NCI-H1436 (cell line): Measurements from ENCODE around the gene NCAPH2.

ENCODE experiments used
- DNase-seq: peaks from one replicate; lab custom pipeline; 2025; lab: John Stamatoyannopoulos, UW

NCAPH2 gene

DNA sequence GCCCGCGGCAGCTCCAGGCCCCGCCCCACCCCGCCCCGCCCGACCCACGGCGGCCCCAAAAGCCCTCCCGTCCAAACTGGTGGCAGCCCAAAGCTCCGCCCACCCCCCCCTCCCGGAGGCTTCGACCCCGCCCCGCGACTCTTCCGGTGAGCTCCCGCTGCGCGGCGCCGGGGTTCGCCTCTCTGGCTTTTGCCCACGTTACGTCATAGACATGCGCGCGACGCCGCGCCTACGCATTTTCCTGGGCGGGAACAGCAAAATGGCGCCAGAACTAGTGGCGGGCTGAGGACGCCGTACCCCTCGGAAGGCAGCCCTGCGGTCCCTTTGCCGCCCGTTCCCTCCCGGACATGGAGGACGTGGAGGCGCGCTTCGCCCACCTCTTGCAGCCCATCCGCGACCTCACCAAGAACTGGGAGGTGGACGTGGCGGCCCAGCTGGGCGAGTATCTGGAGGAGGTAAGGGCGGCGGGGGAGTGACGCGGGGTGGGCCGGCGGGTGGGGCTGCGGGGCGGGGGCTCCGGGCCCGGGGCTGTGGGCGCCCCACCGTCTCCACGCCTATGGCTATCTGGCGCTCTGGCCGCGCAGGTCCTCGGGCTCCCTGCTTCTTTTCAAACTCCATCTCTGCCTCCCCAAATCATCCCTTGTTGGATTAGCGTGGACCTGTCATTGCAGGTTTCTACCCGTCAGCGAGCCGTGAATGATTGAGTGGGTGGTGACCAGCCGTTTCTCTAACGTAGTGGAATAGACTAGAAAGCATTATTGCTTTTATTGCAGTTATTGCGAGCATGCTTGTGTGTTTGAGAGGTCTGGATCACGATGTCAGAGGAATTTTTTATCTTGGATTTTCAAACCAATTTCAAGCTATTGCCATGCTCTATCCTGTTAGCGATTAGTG lies at the start of gene NCAPH2:
Gene NCAPH2, plus strand, starts transcription at position 234 of the 894 bp plus-strand sequence. Its CDS starts 114 bp downstream, at position 348.
- peak; percentile 97 for DNase-seq

DNA sequence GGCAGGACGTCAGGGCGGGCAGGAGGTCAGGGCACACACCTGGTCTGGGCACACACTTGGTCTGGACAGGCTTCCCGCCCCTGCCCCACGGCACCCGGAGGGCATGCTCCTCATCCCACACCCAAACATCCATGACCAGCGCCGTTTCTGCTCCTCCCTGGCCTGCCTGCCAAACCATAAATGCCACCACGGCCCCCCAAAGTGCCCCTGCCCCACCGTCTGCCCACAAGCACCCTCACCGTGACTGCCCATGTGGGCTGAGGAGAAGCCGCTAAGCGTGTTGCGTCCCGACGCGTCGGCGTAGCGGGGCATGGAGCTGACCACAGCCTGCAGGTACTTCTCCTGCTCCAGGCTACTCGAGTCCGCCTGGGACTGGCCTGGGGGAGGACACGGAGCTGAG lies 49.0 kb upstream of the NCAPH2 start:
- no peak for DNase-seq

DNA sequence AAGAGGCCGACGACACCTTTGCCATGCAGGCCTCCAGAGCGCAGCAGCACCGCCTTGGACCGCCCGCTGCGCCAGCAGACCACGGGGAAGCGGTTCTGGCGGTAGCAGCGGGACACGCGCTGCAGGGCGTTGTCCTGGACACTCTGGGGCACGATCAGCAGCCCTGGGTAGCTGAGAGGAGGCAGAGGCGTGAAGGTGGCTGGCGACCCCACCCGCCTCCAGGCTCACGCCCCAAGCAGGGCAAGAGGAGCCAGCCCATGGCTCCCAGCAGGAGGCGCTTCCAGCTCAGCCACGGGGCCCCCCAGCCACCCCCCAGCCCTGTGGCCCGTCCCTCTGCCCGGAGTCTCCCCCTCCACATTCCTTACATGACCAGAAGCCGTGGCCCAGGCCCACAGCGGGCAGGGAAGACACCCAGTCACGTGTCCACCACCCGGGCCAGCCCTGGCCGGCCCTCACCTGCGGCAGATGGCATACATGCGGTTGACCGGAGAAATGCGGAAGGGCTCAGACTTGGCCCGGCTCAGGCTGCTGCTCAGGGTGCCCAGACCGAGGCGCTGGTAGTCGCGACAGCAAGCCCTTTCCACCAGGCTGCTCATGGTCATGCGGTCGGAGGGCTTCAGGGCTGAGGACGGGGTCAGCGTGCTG lies 48.4 kb upstream of the NCAPH2 start:
- DNase-seq: no peak

DNA sequence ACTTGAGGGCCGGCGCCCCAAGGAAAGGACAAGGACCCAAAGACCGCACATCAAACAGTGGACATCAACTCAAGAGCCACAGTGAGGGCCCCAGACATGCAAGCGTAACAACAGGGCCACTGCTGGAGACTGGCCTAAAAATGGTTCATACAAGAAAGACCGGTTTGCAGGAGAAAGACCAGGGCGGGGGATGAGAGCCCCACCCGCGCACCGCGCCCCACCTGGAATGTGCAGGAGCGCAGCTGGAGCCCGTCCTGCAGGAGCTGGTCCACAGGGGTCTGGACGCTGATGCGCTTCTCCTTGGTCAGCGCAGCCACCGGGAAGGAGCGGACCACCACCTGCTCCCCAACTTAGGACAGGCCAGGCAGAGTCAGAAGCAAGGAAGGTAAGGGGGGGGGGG lies 47.1 kb upstream of the NCAPH2 start:
- DNase-seq: no peak

DNA sequence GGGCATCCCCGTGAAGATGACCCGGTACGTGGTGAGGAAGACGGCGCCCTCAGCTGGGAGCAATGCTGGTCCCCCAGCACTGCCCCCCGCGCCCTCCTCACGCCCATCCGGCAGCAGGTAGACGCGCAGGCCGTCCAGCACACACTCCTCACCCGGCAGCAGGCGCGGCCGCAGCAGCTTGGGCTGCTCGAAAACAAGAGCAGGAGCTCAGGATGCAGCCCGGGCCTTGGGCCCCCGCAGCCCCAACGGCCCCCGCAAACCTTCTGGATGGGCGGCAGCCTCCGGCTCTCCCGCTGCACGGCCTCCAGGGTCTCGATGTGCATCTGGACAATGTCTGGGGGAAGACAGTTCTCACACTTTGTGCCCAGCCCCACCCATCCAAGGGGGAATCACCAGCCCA lies 46.5 kb upstream of the NCAPH2 start:
- no peak for DNase-seq

DNA sequence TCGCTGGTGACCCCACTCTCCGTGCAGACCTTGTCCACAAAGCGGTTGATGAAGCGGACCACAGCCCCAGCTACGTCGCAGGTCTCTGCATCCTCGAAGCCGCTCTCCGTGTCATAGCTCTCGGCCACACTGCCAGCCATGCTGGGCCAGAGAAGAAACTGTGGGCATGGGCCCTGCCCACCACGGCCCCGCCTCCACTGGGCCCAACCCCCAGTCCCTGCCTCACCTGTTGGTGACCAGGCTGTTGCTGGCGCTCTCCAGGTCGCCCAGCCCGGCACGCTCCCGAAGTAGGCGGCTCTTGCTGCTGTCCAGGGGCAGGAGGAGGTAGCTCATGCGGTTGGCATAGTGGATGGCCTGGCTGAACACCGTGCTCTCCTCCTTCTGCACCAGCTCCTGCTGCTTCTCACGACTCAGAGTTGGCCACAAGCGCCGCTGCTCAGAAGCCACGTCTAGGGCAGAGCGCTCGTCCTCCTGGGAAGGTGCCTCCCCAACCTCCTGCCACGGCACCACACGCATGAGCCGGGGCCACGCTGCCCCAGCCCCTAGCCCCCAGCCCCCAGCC lies 46.0 kb upstream of the NCAPH2 start:
- no peak for DNase-seq

DNA sequence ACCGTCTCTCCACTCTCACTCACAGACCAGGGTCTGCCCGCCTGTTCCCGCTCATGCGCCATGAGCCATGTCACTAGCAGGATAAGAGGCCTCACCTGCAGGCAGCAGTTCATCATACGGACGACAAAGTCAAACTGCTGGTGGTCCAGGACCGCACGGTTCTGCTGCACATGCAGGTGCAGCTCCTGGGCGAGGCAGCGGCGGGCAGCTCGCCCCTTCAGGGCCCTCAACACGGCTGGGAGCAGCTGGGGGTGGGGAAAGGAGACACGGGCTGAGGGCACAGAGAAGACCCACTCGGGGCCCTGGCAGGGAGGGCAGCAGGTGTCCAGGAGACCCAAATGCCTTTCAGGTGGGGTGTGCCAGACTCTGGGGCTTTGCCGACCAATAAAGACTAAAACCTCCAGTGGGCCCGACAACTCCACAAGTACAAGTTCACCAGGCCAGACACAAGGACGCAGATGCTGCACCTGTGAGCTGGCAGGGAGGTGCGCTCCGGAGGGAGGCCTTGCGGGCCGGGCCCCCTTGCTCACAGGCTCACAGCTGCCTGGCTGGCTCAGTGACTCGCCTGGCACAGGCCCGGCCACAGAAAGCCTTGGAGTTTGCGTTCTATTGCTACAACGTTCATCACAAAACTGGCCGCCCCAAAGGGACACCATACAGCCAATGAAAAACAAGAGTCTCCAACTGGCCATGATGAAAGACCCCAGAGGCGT lies 44.7 kb upstream of the NCAPH2 start:
- DNase-seq: no peak

DNA sequence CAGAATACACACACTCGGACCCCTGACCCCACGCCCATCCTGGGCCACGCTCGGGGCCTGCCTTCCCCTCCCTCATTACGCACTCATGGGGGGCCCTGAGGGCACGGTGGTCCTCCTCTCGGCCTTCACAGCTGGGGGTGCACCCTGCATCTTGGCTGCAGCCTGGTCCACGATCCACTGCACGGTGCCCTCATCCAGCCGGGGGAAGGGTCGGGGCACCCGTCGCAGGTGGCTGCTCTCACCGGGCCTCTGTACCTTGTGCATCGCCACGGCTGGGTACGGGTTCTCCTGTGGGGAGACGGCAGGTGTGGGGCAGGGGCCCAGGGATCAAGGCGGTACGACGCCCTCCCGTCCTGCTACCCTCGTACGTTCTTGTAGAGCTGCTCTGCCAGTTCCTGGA lies 43.6 kb upstream of the NCAPH2 start:
- DNase-seq: no peak

DNA sequence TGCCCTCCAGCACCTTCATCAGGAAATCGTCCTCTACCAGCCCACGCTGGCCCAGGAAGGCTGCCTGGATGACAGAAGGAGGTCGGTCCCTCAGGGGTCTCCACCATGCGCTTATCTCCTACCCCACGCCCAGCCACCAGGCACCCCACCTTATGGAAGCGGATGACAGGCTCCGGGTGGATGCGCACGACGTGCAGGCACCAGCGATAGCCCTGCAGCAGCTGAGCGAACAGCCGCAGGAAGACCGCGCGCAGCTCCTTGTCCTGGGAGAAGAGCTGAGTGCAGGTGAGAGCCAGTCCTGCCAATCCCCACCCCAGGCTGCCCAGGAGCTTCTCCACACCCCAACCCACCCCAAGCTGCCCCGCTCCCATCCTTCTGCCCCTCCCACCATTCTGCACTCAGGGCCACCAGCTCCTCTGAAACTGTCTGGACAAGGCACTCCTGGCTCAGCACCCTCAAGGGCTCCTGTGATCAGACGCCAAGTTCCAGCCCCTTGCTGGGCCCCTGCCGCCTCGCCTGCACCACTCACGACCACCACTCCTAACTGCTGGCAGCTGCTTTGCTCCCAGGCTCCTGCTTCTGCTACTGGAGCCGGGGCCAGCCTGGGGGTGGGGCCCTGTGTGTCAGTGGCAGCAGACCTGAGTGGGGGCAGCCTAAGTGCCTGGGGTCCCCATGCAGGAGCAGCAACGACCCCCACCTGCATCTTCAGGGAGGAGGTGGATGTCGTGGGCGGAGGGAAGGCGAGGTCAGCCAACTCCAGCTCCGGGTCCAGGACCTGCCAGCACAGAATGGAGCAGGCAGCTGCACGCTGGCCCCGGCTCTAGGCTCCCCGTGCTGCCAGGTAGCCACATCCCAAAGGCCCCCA lies 42.7 kb upstream of the NCAPH2 start:
- no peak for DNase-seq

DNA sequence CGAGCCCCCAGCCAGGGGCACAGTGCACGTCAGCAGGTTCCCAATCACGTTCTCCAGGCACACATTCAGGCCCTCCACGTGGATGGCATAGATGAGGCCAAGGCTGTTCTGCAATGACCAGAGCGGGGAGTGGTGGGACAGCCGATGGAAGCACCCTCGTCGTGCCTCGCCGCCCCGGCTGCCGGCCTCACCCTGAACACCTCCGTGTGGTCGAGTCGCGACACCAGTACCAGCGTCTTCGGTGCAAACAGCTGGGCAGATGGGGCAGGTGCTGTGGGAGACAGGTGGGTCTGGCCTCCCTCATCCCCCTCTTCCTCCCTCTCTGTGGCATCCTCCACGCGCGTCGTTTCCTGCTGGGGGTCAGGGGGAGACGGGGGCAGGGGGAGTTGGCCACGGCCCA lies 40.7 kb upstream of the NCAPH2 start:
- no peak for DNase-seq

DNA sequence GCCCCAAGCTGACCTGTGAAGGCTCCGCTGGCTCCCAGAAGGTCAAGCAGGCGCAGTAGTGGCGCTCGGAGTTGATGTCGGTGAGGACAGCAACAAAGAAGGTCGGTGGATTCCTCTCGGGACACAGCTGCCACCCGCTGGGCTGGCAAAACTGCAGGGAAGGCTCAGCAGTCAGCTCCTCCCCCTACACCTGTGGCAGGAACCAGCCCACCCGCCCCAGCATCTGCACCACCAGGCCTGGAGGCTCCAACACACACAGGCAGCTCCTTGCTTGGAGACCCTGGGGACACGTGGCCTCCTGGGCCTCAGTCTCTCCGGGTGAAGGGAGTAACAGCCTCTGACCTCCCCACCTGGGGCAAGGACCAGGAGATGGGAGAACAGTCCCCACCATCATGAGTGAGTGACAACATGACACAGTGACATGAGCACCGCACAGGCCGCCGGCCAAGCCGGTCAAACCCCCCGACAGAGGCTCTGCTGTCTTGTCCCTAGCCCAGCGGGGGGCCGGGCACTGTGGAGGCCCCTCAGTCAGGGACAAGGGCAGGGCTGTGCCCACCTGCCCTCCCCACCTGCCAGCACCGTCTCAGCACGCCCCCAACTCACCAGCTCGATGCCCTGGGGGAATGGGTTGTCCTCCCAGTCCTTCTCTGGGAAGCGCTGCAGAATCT lies 40.1 kb upstream of the NCAPH2 start:
- no peak for DNase-seq

DNA sequence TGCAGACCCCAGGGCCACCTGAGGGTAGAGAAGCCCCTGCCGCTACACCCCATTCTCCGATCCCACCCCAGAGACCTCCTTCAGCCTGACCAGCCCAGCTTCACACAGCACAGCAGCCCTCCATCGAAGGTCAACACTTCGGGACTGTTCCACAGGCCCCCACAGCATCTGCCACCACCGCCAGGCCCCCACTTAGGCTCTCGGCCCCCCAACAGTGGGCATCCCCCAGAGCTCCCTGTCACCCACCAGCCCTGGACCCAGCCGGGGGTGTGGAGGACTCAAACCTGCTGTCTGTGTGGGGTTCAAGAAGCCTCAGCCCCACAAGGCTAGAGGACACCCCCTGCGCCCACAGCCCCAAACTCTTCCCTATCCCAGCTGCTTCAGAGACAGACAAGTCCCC lies 39.4 kb upstream of the NCAPH2 start:
- DNase-seq: no peak

DNA sequence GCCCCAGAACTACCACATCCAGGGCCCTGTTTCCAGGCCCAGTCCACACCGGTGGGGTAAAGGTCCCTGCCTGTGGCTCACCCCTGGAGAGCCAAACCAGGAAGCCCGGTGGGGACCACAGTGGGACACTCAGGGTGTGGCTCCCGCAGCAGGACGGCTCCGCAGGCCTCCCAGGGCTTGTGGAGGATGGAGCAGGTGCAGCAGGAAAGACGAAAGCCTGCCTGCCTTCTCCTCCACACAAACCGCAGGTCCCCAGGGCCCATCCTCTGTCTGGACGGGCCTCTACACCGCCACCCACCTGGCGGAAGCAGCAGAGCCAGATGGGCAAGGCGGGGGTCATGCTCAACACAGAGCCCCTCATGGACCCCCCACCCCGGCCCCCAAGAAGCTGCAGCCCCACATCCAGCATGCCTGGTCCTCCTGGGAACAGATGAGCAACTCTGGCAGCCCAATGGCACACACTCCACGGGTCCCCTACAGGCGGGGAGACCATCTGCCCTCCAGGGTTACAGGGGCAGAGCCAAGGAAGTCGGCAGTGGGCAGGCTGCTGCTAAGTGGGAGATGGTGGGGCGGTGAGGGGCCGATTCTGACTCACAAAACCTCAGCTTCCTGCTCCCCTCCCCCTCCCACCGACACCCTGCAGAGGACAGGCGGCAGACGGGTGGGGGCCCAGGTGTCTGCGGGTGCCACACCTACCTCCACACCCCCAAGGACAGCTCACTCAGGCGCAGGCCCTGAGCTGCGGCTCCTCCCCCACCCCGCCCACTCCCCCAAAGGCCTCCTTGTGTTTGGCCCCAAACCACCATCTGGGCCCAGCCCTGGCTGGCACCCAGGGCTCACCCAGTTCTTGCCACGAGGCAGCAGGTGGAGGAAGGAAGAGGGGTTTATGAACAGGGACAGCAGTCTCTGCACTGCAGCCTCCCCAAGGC lies 38.4 kb upstream of the NCAPH2 start:
- peak; percentile 84 for DNase-seq

DNA sequence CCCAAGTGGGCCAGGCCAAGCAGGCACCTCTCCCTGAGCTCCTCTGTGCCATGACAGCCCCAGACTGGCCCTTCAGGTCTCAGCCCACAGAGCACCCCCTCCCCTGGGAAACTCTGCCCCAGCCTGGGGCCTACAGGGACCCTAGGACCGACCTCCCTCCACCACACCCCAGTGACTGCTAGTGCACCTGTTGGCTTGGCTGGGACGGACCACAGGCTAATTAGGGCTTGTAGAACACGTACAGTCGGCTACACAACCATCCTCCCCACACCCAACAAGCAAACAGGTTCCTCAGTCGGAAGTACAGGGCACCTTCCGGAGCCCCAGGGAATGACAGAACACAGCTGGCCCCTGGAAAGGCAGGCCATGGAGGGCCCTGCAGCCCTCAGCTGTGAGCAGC lies 37.5 kb upstream of the NCAPH2 start:
- no peak for DNase-seq

DNA sequence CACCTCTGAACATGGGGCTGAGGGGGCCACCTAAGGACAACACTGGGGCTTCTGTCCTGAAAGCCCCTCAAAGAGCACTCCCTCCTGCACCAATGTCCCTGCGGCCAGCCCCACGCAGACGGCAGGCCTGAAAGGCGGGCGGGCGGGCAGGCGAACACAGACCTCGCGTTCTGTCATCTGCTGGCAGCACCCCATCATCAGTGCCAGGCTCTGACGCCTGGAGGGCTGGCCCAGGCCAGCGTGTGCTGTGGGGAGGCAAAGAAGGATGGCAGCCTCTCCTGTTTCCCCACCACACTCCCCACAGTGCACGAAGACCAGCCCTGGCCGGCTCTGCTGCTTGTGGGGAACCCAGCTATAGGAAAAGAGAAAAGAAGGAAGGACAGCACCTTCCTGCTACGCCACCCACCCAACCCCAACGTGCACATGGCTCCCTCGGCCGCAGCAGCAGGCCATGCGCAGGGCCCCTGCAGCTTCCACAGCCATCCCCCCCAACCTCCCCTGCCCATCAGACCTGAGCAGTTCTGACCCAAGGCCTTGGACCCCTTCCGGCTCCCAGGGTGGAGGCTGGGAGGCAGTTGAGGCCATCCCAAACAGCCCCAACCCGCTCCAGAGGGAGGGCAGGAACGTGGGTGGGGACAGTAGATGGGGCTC lies 36.7 kb upstream of the NCAPH2 start:
- DNase-seq: no peak

DNA sequence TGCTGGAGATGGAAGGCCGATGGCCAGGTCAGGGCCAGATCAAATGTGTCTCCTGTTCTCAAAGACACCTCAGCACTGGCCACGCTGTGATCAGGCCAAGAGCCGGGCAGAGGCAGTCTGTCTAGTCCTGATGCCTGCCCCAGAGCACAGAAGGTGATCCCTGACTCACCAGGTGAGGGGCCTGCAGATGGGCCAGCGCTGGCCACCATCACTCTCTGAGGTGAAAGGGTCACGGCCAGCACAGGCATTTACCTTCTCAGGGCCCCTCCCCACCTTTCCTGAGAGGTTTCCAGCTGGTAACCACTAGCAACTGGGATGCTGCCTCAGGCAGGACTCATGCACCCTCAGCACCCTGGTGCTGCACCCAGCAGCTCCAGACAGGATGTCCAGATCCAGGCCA lies 36.1 kb upstream of the NCAPH2 start:
- no peak for DNase-seq

DNA sequence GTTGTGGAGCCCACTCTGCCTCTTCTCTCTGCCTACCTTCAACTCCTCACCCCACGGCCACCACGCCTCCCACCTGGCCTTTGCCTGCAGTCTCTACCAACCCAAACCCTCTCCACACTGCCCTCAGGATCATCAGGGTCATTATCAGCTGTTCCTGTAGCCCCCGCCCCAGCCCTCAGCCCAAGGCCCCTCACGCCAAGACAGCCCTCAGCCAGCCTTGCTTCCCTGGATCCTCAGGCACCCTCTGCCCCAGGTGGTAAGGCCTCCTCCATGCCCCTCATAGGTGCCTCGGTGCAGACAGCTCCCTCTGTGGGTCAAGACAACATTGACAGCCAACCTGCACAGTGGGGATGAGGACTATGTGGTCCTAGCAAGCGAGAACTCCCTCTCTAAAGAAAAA lies 34.9 kb upstream of the NCAPH2 start:
- peak; percentile 36 for DNase-seq

DNA sequence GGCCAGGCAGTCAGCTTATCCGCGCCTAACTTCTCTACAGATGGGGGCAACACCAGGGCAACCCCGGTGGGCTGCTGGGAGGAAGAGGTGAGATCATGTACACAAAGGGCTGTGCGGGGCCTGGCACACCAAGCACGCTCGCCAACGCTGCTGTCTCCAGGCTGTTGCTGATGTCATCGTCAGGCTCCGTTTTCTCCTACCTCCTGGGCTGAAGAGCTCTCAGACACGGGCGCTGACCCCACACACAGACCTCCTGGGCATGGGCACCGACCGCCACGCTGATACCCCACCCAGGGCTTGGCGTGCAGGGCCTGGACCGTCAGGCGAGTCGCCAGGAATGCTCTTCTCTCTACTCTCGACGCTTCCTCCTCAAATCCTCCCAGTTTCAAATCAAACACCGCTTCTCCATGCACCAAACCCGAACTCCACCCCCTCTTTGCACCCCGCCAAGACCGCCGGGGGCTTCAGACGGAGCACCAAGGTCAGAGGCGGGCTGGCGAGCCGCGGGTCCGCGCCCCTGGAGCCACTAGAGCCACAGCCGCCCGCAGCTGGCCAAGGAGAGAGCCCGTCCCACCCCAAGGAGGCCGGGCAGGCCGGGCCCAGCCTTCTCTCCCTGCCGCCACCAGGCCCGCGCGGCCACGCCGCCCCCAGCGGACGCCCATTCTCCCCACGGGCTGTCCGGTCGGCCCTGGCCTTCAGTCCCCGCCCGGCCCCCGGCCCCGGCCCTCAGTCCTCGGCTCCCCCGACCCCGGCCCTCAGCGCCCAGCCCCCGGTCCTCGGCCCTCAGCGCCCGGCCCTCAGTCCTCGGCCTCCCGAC lies 34.0 kb upstream of the NCAPH2 start:
- no peak for DNase-seq
